HG02973 (cell line): ENCODE data around the gene SORCS3.

Experiments used
- ATAC-seq: cut with Tn5 transposase; IDR thresholded peaks from one replicate; pipeline ENCODE4 v1.9.1; 2021; ENCODE audit warnings: moderate library complexity; ENCODE audit not compliant: unreplicated experiment

Gene SORCS3

GRCh38 chr10:104834580-104834979, 193.5 kb downstream of the SORCS3 start:
- no peak for ATAC-seq

- ATAC-seq: no peak
Measured at GRCh38 chr10:104835422-104835821, 194.3 kb downstream of the SORCS3 start.

GRCh38 chr10:104842704-104843103, 201.6 kb downstream of the SORCS3 start:
- no peak for ATAC-seq

- ATAC-seq: no peak
Measured at GRCh38 chr10:104844073-104844472, 203.0 kb downstream of the SORCS3 start.

- no peak for ATAC-seq
Measured at GRCh38 chr10:104850023-104850422, 208.9 kb downstream of the SORCS3 start.

GRCh38 chr10:104867966-104868598, 227.0 kb downstream of the SORCS3 start:
- no peak for ATAC-seq

GRCh38 chr10:104872691-104873090, 231.6 kb downstream of the SORCS3 start:
- no peak for ATAC-seq

- no peak for ATAC-seq
Measured at GRCh38 chr10:104873161-104873560, 232.1 kb downstream of the SORCS3 start.

GRCh38 chr10:104875561-104875960, 234.5 kb downstream of the SORCS3 start:
- ATAC-seq: no peak

GRCh38 chr10:104880624-104881398, 239.7 kb downstream of the SORCS3 start:
- no peak for ATAC-seq

GRCh38 chr10:104881740-104882139, 240.7 kb downstream of the SORCS3 start:
- ATAC-seq: no peak

GRCh38 chr10:104892879-104893617, 252.0 kb downstream of the SORCS3 start:
- ATAC-seq: no peak

- ATAC-seq: no peak
Measured at GRCh38 chr10:104893701-104894100, 252.6 kb downstream of the SORCS3 start.

- no peak for ATAC-seq
Measured at GRCh38 chr10:104894681-104895080, 253.6 kb downstream of the SORCS3 start.

GRCh38 chr10:104895541-104895940, 254.5 kb downstream of the SORCS3 start:
- no peak for ATAC-seq

- ATAC-seq: no peak
Measured at GRCh38 chr10:104895981-104896380, 254.9 kb downstream of the SORCS3 start.

GRCh38 chr10:104897696-104898095, 256.6 kb downstream of the SORCS3 start:
- ATAC-seq: no peak

- ATAC-seq: no peak
Measured at GRCh38 chr10:104899779-104900178, 258.7 kb downstream of the SORCS3 start.

GRCh38 chr10:104903433-104903832, 262.3 kb downstream of the SORCS3 start:
- ATAC-seq: no peak

- ATAC-seq: no peak
Measured at GRCh38 chr10:104904753-104905323, 263.7 kb downstream of the SORCS3 start.

- ATAC-seq: no peak
Measured at GRCh38 chr10:104906112-104906511, 265.0 kb downstream of the SORCS3 start.
